Stimulated activated CD8-positive, alpha-beta memory T cell treated with anti-CD3 and anti-CD28 coated beads, Interleukin-7, amount 100 ng/mL, for 4 hours (primary cell): ENCODE measurements around the gene XDH.

Source experiments
- DNase-seq, 2 donors: peaks; one replicate each; pipeline ENCODE4 v3.0.0-alpha.2; 2020; ENCODE audit warnings: low read depth in 2 of 2

The XDH gene

GRCh38 chr2:31365834-31366505, 48.6 kb downstream of the XDH start:
- DNase-seq: no peak

DNA sequence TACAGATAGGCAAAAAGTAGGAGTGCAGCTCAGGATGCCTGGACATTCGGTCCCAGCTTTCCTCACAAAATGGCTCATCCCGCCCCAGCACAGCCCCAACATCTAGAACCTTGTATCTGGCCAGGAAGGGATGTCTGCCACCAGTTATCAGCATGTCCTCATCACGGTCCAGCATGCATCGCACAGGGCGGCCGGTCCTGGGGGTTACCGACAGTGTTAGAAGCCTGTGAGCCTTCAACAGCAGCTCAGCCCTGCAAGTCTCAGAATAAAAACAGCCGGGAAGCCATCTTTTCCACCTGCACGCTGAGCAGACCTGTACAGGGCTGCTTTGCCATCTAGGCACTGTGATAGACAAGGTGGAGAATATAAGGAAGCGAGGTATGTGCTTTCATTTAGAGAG, 49.2 kb downstream of the XDH start:
- no peak for DNase-seq

DNA sequence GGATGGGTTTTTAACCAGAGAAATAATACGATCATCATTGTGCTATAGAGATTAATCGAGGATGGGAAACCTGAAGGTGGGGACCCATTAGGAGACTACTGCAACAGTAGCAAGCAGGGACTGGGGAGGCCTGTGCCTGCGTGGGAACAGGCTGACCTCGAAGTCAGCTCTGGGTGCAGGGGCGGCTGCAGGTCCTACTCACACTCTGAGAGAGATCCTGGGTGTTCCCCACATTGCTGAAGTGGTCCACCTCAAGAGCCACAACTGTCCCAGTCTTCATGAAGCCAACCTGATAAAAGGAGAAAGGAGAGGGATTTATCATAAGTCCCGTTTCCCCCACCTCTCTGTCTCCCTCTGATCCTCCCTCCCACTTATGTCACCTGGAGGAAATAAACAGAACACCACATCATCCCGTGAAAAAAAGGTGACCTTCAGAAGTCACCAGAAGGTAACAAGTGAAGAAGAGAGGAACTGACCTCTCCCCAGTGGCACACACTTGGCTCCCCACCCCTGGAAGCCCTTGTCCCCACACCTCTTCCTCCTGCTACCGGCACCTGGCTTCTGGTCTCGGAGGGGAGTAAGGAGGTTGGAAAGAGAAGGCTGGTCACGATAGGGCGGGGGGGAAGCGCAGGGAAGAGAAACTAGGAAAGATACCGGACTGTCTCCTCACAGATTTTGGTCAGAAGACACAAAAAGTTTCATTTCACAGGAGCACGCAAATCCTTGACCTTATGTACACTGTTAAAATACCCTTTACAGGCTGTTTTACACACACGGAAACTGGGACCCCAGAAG, 50.4 kb downstream of the XDH start:
- no peak for DNase-seq

DNA sequence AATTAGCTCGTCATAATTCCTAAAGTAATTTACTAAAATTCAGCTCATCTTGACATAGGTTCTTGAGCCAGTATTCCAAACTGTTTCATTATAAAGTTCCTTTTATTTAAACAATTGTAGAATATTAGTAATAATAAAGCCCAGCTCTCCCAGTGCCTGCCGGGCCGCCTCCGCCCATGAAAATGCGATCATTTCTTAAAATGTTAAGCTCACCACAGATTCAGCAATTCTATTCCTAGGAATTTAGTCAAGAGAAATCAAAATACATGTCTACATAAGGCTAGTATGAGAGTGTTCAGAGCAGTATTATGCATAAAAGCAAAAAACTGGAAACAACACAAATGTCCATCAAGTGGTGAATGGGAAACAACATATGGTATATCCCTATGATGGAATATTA, 52.0 kb downstream of the XDH start:
- no peak for DNase-seq

DNA sequence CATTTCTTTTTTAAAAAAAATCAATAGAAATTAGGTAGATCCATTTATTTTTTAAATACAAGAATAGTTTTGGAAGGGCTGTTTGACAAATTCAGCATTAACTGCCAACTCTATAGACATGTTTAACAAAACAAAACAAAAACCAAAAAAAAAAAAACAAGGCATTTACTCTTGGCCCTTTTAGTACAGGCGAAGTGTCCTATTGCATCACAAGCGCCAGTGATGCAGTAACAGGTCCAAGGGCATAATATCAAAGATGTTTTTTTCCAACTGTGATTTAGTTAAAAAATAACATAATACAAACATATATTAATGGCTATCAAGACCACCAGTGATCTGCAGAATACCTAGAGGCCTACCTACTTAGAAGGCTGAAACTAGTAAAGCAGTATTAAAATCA, 55.3 kb downstream of the XDH start:
- no peak for DNase-seq

DNA sequence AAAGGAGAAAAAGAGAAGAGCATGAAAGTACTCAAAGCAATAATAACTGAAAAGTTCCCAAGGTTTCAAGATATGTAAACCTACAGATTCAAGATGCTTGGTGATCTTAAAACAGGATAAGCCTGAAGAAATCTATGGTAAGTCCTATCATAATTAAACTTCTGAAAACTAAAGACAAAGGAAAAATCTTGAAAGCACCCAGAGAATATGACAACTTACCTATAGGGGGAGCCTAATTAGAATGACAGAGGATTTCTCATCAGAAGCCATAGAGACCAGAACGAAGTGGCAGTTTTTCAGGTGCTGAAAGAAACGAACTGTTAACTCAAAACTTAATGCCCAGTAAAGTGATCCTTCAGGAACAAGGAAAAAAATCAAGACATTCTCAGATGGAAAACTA, 59.7 kb downstream of the XDH start:
- DNase-seq: no peak

DNA sequence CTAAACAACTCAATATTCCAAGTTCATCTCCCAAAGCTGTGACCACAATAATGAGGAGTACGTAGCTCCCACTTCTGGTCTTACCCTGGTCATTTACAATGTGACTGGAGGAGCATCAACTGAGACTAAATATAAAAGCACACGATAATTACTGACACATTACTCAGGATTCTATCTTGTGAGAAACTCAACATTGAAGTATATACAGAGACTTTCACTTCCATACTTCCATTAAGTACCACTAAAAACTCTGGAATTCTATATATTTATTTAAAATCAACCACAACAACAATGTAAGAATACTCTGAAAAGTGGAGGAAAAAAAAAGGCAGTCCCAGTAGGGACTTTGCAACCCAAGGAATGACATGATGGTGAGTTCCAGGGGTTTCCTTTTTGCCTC, 61.4 kb downstream of the XDH start:
- DNase-seq: no peak

- DNase-seq: no peak
Observed at GRCh38 chr2:31349684-31350083, 64.9 kb downstream of the XDH start.

DNA sequence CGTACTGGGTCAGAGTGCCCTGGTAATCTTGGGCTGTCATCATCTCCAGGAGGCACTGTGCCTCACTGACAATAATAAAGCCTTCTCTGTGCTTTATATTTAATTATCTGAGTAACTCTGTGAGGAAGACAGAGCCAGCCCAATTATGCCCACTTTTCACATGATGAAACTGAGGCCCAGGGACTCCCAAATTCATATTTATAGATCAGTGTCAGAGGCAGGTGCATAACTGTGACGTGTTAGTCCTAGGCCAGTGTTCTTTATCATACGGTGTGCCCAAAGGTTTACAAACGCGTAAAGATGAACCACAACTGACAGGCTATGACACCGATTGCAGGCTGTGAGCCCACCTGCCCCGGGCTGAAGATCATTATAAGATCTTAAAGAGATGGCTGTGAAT, 65.4 kb downstream of the XDH start:
- no peak for DNase-seq

GRCh38 chr2:31348618-31349017, 65.9 kb downstream of the XDH start:
- no peak for DNase-seq

- DNase-seq: no peak
Observed at GRCh38 chr2:31347750-31348149, 66.8 kb downstream of the XDH start.

DNA sequence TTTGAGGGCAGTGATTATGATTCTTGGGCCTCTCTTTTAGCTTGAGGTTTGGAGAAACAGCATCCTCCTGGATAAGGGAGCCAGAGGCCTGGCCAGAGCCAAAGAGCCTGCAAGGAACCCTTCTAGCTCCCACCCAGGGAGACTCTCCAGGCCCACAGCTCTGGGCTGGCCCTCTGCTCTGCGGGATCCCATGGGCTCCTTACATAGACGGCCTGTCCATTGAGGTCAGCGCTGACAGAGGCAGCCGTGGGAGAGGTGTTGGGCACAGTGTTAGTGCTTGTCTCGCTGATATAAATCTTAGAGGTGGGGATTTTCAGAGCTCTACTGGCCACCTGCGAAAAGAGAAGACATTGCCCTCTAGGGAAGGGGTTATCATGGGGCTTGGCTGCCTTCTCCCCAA, 67.2 kb downstream of the XDH start:
- no peak for DNase-seq

- no peak for DNase-seq
Observed at GRCh38 chr2:31344447-31344846, 70.1 kb downstream of the XDH start.

- DNase-seq: no peak
Observed at GRCh38 chr2:31341351-31341750, 73.2 kb downstream of the XDH start.

GRCh38 chr2:31339696-31340095, 74.8 kb downstream of the XDH start:
- no peak for DNase-seq

- no peak for DNase-seq
Observed at GRCh38 chr2:31337860-31338259, 76.7 kb downstream of the XDH start.

- no peak for DNase-seq
Observed at GRCh38 chr2:31337197-31337596, 77.3 kb downstream of the XDH start.

DNA sequence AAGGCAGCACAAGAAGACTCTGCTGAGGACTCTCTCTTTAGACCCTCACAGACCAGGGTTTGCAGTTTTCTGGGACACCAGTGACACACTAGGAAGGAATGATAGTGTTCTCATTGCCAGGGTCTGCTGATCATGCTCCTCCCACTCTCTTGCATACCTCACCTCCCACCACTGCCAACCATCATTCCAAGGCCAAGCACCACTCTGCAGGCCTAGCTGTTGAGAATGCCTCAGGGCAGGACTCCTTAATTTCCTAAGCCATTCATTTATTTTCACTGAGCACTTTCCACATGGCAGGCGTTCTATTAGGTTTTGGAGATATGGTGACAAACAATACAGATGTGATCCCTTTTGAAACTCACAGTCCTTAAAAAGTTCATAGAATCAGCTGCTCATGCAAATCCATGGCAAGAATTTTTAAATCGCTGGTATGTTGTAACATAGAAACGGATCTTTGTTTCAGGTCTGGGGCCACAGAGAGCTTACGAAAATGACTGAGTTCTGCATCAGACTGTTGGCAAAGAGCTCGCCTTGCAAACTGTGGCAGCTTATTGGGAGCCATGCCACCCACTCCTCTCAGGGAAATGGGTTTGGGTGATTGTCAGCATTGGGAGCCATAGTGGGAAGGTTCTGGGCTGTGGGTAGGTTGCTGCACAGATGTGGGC, 78.5 kb downstream of the XDH start:
- DNase-seq: no peak

GRCh38 chr2:31334311-31335026, 80.1 kb downstream of the XDH start:
- no peak for DNase-seq

DNA sequence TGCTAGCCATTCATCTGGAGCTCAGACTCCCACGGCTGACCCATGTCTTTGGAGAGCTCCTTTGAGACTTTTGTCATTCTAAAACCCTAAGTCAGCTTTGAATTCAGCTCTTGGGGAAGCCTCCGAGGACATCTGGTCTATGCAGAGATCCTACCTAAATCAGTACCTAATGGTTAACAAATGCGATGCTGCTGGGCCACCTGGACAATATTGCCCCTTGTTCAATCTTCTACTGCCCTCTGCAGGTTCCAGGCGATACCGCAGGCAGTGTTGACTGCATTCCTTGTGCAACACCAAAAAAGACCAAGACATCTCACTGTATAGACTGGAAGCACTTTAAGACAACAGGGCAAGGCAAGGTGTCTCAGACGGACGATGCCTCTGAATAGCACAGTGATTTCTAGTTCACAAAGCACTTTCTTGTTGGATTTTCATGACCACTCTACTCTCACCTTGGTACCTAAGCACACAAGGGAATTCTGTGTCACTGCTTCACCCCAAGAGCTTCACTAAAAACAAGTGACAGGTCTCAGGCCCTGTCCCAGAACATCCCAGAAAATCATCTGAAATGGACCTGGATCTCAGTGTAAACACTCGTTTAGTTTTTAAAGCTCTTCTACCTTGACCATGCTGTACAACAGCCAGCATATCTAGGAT, 80.9 kb downstream of the XDH start:
- DNase-seq: peak; percentile 45 to 48

- DNase-seq: no peak
Observed at GRCh38 chr2:31333046-31333445, 81.5 kb downstream of the XDH start.

GRCh38 chr2:31332521-31332920, 82.0 kb downstream of the XDH start:
- no peak for DNase-seq
